Esophagus muscularis mucosa (tissue), 4 donors: ENCODE results near the gene CDC37L1. TPM values are rescaled to one million over a fixed set of nuclear protein-coding genes. Genes with fewer than 3 reads are reported as not detected.

Source experiments
- DNase-seq: peaks from one replicate; pipeline ENCODE4 v3.0.0-alpha.2; 2017; ENCODE audit errors: extremely low spot score
- H3K27ac ChIP-seq, 4 donors: fragments of 200-600 bp; sonication (generic); replicated peaks in 1 of 4; 1 replicate in 3 of 4; 2 replicates in 1 of 4; pipeline ENCODE4 v1.5.1; 2016 to 2019; ENCODE audit warnings: mild to moderate bottlenecking in 1 of 4
- H3K27me3 ChIP-seq, 4 donors: fragments of 200-600 bp; sonication (generic); one replicate each; pipeline versions ENCODE4 v1.5.1 to v1.6.0; 2016 to 2019
- H3K36me3 ChIP-seq, 4 donors: fragments of 200-600 bp; sonication (generic); one replicate each; pipeline ENCODE4 v1.5.1; 2016 to 2019
- H3K4me1 ChIP-seq, 4 donors: fragments of 200-600 bp; sonication (generic); one replicate each; pipeline ENCODE4 v1.5.1; 2016 to 2019
- H3K4me3 ChIP-seq, 4 donors: fragments of 200-600 bp; sonication (generic); 1 replicate in 2 of 4; 2 replicates in 2 of 4; pipeline ENCODE4 v1.5.1; 2016 to 2019; ENCODE audit warnings: mild to moderate bottlenecking in 4 of 4, moderate library complexity in 1 of 4
- H3K9me3 ChIP-seq, 4 donors: fragments of 200-600 bp; sonication (generic); 1 replicate in 3 of 4; 2 replicates in 1 of 4; pipeline ENCODE4 v1.5.1; 2016 to 2019
- CTCF ChIP-seq, 3 experiments: fragments of 200-600 bp in 2 of 3; fragments of 450-650 bp in 1 of 3; sonication (generic) in 2 of 3; IDR thresholded peaks; one replicate each; pipeline ENCODE4 v1.5.1; 2017 to 2019; ENCODE audit warnings: antibody characterized with exemption in 3 of 3, mild to moderate bottlenecking in 2 of 3, moderate library complexity in 1 of 3
- EP300 ChIP-seq: sonication (generic); formaldehyde crosslinking; IDR thresholded peaks from one replicate; pipeline ENCODE4 v1.6.1; 2017; ENCODE audit warnings: antibody characterized with exemption
- POLR2A ChIP-seq: fragments of 450-650 bp; IDR thresholded peaks from one replicate; pipeline ENCODE4 v1.6.1; 2017; ENCODE audit warnings: antibody characterized with exemption, moderate library complexity, mild to moderate bottlenecking, low read depth
- POLR2AphosphoS5 ChIP-seq, 2 donors: sonication (generic); formaldehyde crosslinking; IDR thresholded peaks; one replicate each; pipeline ENCODE4 v1.6.1; 2017; ENCODE audit warnings: antibody characterized with exemption in 2 of 2
- WGBS: methylation state at CpG from one replicate; pipeline ENCODE4 v1.1.5; 2018; 5-methylcytosine and 5-hydroxymethylcytosine counted together
- intact Hi-C: fragments of 100-400 bp; cut with DNase I; formaldehyde crosslinking; loops from one replicate; pipeline ENCODE4 v1.15.1; 2023
- total RNA-seq, 4 donors: library from RNA; depleted of rRNA; stranded (reverse); fragments of >200 nt; gene quantifications; one replicate each; pipeline versions ENCODE4 v1.1.0 to v1.2.1, GENCODE V29; 2016

The CDC37L1 gene
- total RNA-seq, 4 donors from 2014 or later = 78.3 to 115 (median 86.4) TPM

GRCh38 chr9:4740638-4741364 is 61.4 kb downstream of the CDC37L1 start, which contains the start of gene AK3:
AK3 (minus strand) TSS chr9:4741202; CDS start chr9:4741087, 115 bp downstream.
- TF ChIP-seq CTCF (IDR thresholded peaks at IDR 0.05) (peak in 2 of 3 experiments; percentile 32 to 44), EP300 (no peak), POLR2A (peak; percentile 59), POLR2AphosphoS5 (IDR thresholded peaks at IDR 0.05) (peak; percentile 81 to 91)
- 0% methylated on average over 3 of the region's 84 CpGs for WGBS
- Histone ChIP-seq H3K9me3 (no peaks in the 10 kb centered on the region), H3K27ac (peak within 1 kb of the TSS; percentile 83 to 97 (median 93)), H3K36me3 (no peaks in the 10 kb centered on the region), H3K4me1 (peaks cover 11 to 43% (median 38%) of the 10 kb centered on the region in 4 donors), H3K27me3 (no peaks in the 10 kb centered on the region), H3K4me3 (peak within 1 kb of the TSS; percentile 85 to 97 (median 90))
- intact Hi-C loops = loop anchor here (2.0 to 5.0 kb wide), 3 partner anchors 52 to 78 kb away; partner anchors contain the start of genes PLPP6 and RCL1
- peak; percentile 93 for DNase-seq

GRCh38 chr9:4741365-4742089 is 62.2 kb downstream of the CDC37L1 start:
- 3% methylated on average over 44 of the region's 54 CpGs for WGBS
- Histone ChIP-seq H3K27me3 (no peaks in the 10 kb centered on the region), H3K9me3 (no peaks in the 10 kb centered on the region), H3K36me3 (no peaks in the 10 kb centered on the region), H3K4me3 (peak overlapping the region; percentile 85 to 97 (median 90)), H3K27ac (peak overlapping the region; percentile 83 to 97 (median 93)), H3K4me1 (peaks cover 11 to 43% (median 38%) of the 10 kb centered on the region in 4 donors)
- intact Hi-C loops = loop anchor here (2.0 to 5.0 kb wide), 3 partner anchors 51 to 79 kb away; partner anchors contain the start of genes PLPP6 and RCL1
- TF ChIP-seq EP300 (no peak), POLR2A (no peak), CTCF (IDR thresholded peaks at IDR 0.05) (no peak), POLR2AphosphoS5 (IDR thresholded peaks at IDR 0.05) (no peak)
- no peak for DNase-seq

- H3K27me3 ChIP-seq = no peaks in the 10 kb centered on the region
- 47% methylated on average over 3 of the region's 3 CpGs for WGBS
- peak overlapping the region; percentile 83 to 97 (median 93) for H3K27ac ChIP-seq
- H3K36me3 ChIP-seq = no peaks in the 10 kb centered on the region
- H3K9me3 ChIP-seq = no peaks in the 10 kb centered on the region
- intact Hi-C loops = loop anchor here (5.0 kb wide), 1 partner anchor 50 kb away; the partner anchor contains the start of gene RCL1
- peak overlapping the region; percentile 85 to 97 (median 90) for H3K4me3 ChIP-seq
- DNase-seq = no peak
- H3K4me1 ChIP-seq = peaks cover 11 to 43% (median 35%) of the 10 kb centered on the region in 4 donors
- TF ChIP-seq POLR2A = no peak
- no peak for TF ChIP-seq POLR2AphosphoS5 (IDR thresholded peaks at IDR 0.05)
- no peak for TF ChIP-seq CTCF (IDR thresholded peaks at IDR 0.05)
- no peak for TF ChIP-seq EP300
These were observed 62.9 kb downstream of the CDC37L1 start for GRCh38 chr9:4742246-4742645.

GRCh38 chr9:4743131-4743875 is 63.9 kb downstream of the CDC37L1 start:
- Histone ChIP-seq H3K4me3 (no peak overlapping the region), H3K4me1 (peaks cover 11 to 32% (median 26%) of the 10 kb centered on the region in 4 donors), H3K27ac (no peak overlapping the region), H3K27me3 (no peaks in the 10 kb centered on the region), H3K9me3 (no peaks in the 10 kb centered on the region), H3K36me3 (no peaks in the 10 kb centered on the region)
- no peak for DNase-seq
- TF ChIP-seq EP300 (no peak), POLR2A (no peak), POLR2AphosphoS5 (IDR thresholded peaks at IDR 0.05) (no peak), CTCF (IDR thresholded peaks at IDR 0.05) (no peak)
- intact Hi-C loops = loop anchor here (5.0 kb wide), 1 partner anchor 49 kb away; the partner anchor contains the start of gene RCL1
- whole genome bisulfite sequencing = 73% methylated on average over 5 of the region's 5 CpGs
